HEK293 (cell line): ENCODE data around the gene PNMA6F.

ENCODE experiments used
- BCL11A ChIP-seq: fragments of 450-650 bp; formaldehyde crosslinking; IDR thresholded peaks from 2 replicates; pipeline ENCODE4 v1.5.1; 2016; ENCODE audit warnings: low read depth, missing biosample characterization, missing genetic modification characterization
- CTCF ChIP-seq: fragments of 450-650 bp; formaldehyde crosslinking; IDR thresholded peaks from 2 replicates; pipeline ENCODE4 v1.5.1; 2016; ENCODE audit warnings: missing biosample characterization, missing genetic modification characterization
- GLIS1 ChIP-seq: fragments of 450-650 bp; formaldehyde crosslinking; IDR thresholded peaks from 2 replicates; pipeline ENCODE4 v1.5.1; 2016; ENCODE audit warnings: missing biosample characterization, missing genetic modification characterization
- HOXA7 ChIP-seq: sonication (generic); formaldehyde crosslinking; IDR thresholded peaks from 2 replicates; pipeline ENCODE4 v1.8.1; 2022; ENCODE audit warnings: missing genetic modification reagents, borderline replicate concordance
- PBX3 ChIP-seq: sonication (generic); formaldehyde crosslinking; IDR thresholded peaks from 2 replicates; pipeline ENCODE4 v1.8.1; 2022; ENCODE audit warnings: mild to moderate bottlenecking, moderate library complexity, missing genetic modification reagents
- PRDM2 ChIP-seq: fragments of 450-650 bp; formaldehyde crosslinking; IDR thresholded peaks from 2 replicates; pipeline ENCODE4 v1.5.1; 2016; ENCODE audit warnings: missing biosample characterization, missing genetic modification characterization, borderline replicate concordance
- SCRT2 ChIP-seq: fragments of 450-650 bp; formaldehyde crosslinking; IDR thresholded peaks from 2 replicates; pipeline ENCODE4 v1.5.1; 2016; ENCODE audit warnings: missing biosample characterization, missing genetic modification characterization
- SP3 ChIP-seq: fragments of 450-650 bp; formaldehyde crosslinking; IDR thresholded peaks from 2 replicates; pipeline ENCODE4 v1.5.1; 2016; ENCODE audit warnings: missing biosample characterization, missing genetic modification characterization
- SP7 ChIP-seq: fragments of 450-650 bp; formaldehyde crosslinking; IDR thresholded peaks from 2 replicates; pipeline ENCODE4 v1.5.1; 2016; ENCODE audit warnings: missing biosample characterization, missing genetic modification characterization
- ZBTB26 ChIP-seq: fragments of 450-650 bp; formaldehyde crosslinking; optimal IDR thresholded peaks from 2 replicates; pipeline ENCODE3; 2016; ENCODE audit warnings: missing biosample characterization, mild to moderate bottlenecking, missing genetic modification characterization
- ZBTB48 ChIP-seq: fragments of 450-650 bp; formaldehyde crosslinking; IDR thresholded peaks from 2 replicates; pipeline ENCODE4 v1.5.1; 2016; ENCODE audit warnings: missing biosample characterization, missing genetic modification characterization
- ZNF112 ChIP-seq: fragments of 450-650 bp; formaldehyde crosslinking; IDR thresholded peaks from 2 replicates; pipeline ENCODE4 v1.5.0; 2017; ENCODE audit warnings: missing biosample characterization, missing genetic modification characterization
- ZNF133 ChIP-seq: fragments of 450-650 bp; formaldehyde crosslinking; IDR thresholded peaks from 2 replicates; pipeline ENCODE4 v1.5.1; 2016; ENCODE audit warnings: missing biosample characterization, missing genetic modification characterization
- ZNF140 ChIP-seq: fragments of 450-650 bp; formaldehyde crosslinking; IDR thresholded peaks from 2 replicates; pipeline ENCODE4 v1.5.1; 2016; ENCODE audit warnings: missing biosample characterization, missing genetic modification characterization
- ZNF16 ChIP-seq: fragments of 450-650 bp; formaldehyde crosslinking; IDR thresholded peaks from 2 replicates; pipeline ENCODE4 v1.5.1; 2016; ENCODE audit warnings: low read depth, missing biosample characterization, missing genetic modification characterization
- ZNF175 ChIP-seq: fragments of 450-650 bp; formaldehyde crosslinking; IDR thresholded peaks from 2 replicates; pipeline ENCODE4 v1.5.1; 2016; ENCODE audit warnings: missing biosample characterization, missing genetic modification characterization
- ZNF2 ChIP-seq: fragments of 450-650 bp; formaldehyde crosslinking; IDR thresholded peaks from 2 replicates; pipeline ENCODE4 v1.5.1; 2016; ENCODE audit warnings: missing biosample characterization, missing genetic modification characterization
- ZNF211 ChIP-seq: fragments of 450-650 bp; formaldehyde crosslinking; IDR thresholded peaks from 2 replicates; pipeline ENCODE4 v1.5.1; 2016; ENCODE audit warnings: low read depth, missing biosample characterization, missing genetic modification characterization
- ZNF221 ChIP-seq: fragments of 450-650 bp; formaldehyde crosslinking; IDR thresholded peaks from 2 replicates; pipeline ENCODE4 v1.5.1; 2017; ENCODE audit warnings: missing biosample characterization, missing genetic modification characterization, borderline replicate concordance
- ZNF423 ChIP-seq: fragments of 450-650 bp; formaldehyde crosslinking; IDR thresholded peaks from 2 replicates; pipeline ENCODE4 v1.5.1; 2016; ENCODE audit warnings: missing biosample characterization, missing genetic modification characterization
- ZNF514 ChIP-seq: fragments of 450-650 bp; formaldehyde crosslinking; IDR thresholded peaks from 2 replicates; pipeline ENCODE4 v1.5.1; 2016; ENCODE audit warnings: missing biosample characterization, missing genetic modification characterization
- ZNF558 ChIP-seq: fragments of 450-650 bp; formaldehyde crosslinking; IDR thresholded peaks from 2 replicates; pipeline ENCODE4 v1.5.1; 2016; ENCODE audit warnings: missing biosample characterization, missing genetic modification characterization
- ZNF580 ChIP-seq: fragments of 450-650 bp; formaldehyde crosslinking; IDR thresholded peaks from 2 replicates; pipeline ENCODE4 v1.5.1; 2016; ENCODE audit warnings: missing biosample characterization, missing genetic modification characterization
- ZNF623 ChIP-seq: fragments of 450-650 bp; formaldehyde crosslinking; IDR thresholded peaks from 2 replicates; pipeline ENCODE4 v1.5.1; 2016; ENCODE audit warnings: missing biosample characterization, missing genetic modification characterization
- ZNF626 ChIP-seq: fragments of 450-650 bp; sonication (Bioruptor Pico); formaldehyde crosslinking; IDR thresholded peaks from 2 replicates; pipeline ENCODE4 v1.5.1; 2018; ENCODE audit warnings: missing biosample characterization, missing genetic modification characterization, inconsistent platforms
- ZNF692 ChIP-seq: fragments of 450-650 bp; formaldehyde crosslinking; IDR thresholded peaks from 2 replicates; pipeline ENCODE4 v1.5.1; 2016; ENCODE audit warnings: missing biosample characterization, missing genetic modification characterization
- ZNF777 ChIP-seq: fragments of 450-650 bp; formaldehyde crosslinking; IDR thresholded peaks from 2 replicates; pipeline ENCODE4 v1.5.1; 2017; ENCODE audit warnings: missing biosample characterization, missing genetic modification characterization, borderline replicate concordance
- ZSCAN16 ChIP-seq: fragments of 450-650 bp; formaldehyde crosslinking; IDR thresholded peaks from 2 replicates; pipeline ENCODE4 v1.5.1; 2016; ENCODE audit warnings: missing biosample characterization, missing genetic modification characterization
- ZSCAN30 ChIP-seq: fragments of 450-650 bp; IDR thresholded peaks from 2 replicates; pipeline ENCODE4 v1.5.1; 2018; ENCODE audit warnings: missing biosample characterization, mild to moderate bottlenecking, missing genetic modification characterization, moderate library complexity

Gene PNMA6F

GRCh38 chrX:153333821-153334653 is 12.5 kb upstream of the PNMA6F start, which contains the start of gene ZNF275 (continued):
- no peak for TF ChIP-seq PRDM2 (tag by site-specific recombination)
- no peak for TF ChIP-seq ZNF558 (tag by site-specific recombination)
- no peak for TF ChIP-seq BCL11A (tag by site-specific recombination)
- TF ChIP-seq ZNF112 (tag by site-specific recombination): no peak
- no peak for TF ChIP-seq ZNF2 (tag by site-specific recombination)
- TF ChIP-seq CTCF (tag by site-specific recombination): peak; percentile 42; the same call in 1 of the 2 replicates
- TF ChIP-seq HOXA7: no peak
- TF ChIP-seq ZNF777 (tag by site-specific recombination): no peak
- no peak for TF ChIP-seq ZNF140
- peak; percentile 37; the same call in 1 of the 2 replicates for TF ChIP-seq GLIS1 (tag by site-specific recombination)
- TF ChIP-seq ZNF423 (tag by site-specific recombination): no peak
- no peak for TF ChIP-seq ZNF175
- peak; percentile 12; the same call in 1 of the 2 replicates for TF ChIP-seq PBX3 (CRISPR knock-in tag)
- TF ChIP-seq ZNF514 (tag by site-specific recombination): no peak
- TF ChIP-seq ZNF16 (tag by site-specific recombination): no peak
- TF ChIP-seq ZNF623 (tag by site-specific recombination): no peak
- no peak for TF ChIP-seq ZSCAN30
- peak; percentile 57; the same call in 1 of the 2 replicates for TF ChIP-seq SP3 (tag by site-specific recombination)
- TF ChIP-seq ZNF211 (tag by site-specific recombination): no peak
- no peak for TF ChIP-seq ZNF626
- TF ChIP-seq ZNF580 (tag by site-specific recombination): no peak
- no peak for TF ChIP-seq ZBTB48 (tag by site-specific recombination)
- TF ChIP-seq SCRT2 (tag by site-specific recombination): no peak
- 0 out of 2 replicates have a peak, but pooled peaks have one; percentile 11 for TF ChIP-seq ZNF692
- 0 out of 2 replicates have a peak, but pooled peaks have one; percentile 28 for TF ChIP-seq SP7 (tag by site-specific recombination)
- TF ChIP-seq ZNF221 (tag by site-specific recombination): no peak
- peak; percentile 78 for TF ChIP-seq ZBTB26 (tag by site-specific recombination)
- TF ChIP-seq ZSCAN16: no peak
- TF ChIP-seq ZNF133 (tag by site-specific recombination): no peak
